WTC11 (cell line): ENCODE results near the gene FAM25A. TPM values are rescaled to one million over a fixed set of nuclear protein-coding genes. Genes with fewer than 3 reads are reported as not detected.
"Not testable (repeated sequence)": the region's sequence is repeated elsewhere in the genome, so short reads cannot be mapped to it uniquely, and the experiment has no call there.

Experiments
- ATAC-seq: fragments of 200-7000 bp; cut with Tn5 transposase; 2 replicates; pipeline ENCODE4 v1.10.0; 2021; ENCODE audit warnings: mild to moderate bottlenecking, moderate library complexity
- CTCF ChIA-PET: fragments of 300-600 bp; sonication (Branson Sonifier 250); formaldehyde crosslinking; loops from one replicate; lab custom pipeline; 2021; ENCODE audit warnings: antibody characterized with exemption; lab: Charles Lee
- POLR2A ChIA-PET: fragments of 350-600 bp; sonication (Branson Sonifier 250); formaldehyde crosslinking; loops from one replicate; lab custom pipeline; 2021; ENCODE audit warnings: antibody characterized with exemption; lab: Charles Lee
- DNase-seq: peaks from one replicate; pipeline ENCODE4 v3.0.0; 2021; ENCODE audit warnings: low spot score
- H3K27ac Mint-ChIP-seq: 2 replicates; pipeline ENCODE4 v1.8.0; 2021; ENCODE audit warnings: mixed read lengths
- H3K27me3 Mint-ChIP-seq: 2 replicates; pipeline ENCODE4 v1.8.0; 2021; ENCODE audit warnings: low read depth, mild to moderate bottlenecking, moderate library complexity, mixed read lengths
- H3K36me3 Mint-ChIP-seq: 2 replicates; pipeline ENCODE4 v1.8.0; 2021; ENCODE audit warnings: mixed read lengths
- H3K4me1 Mint-ChIP-seq: 2 replicates; pipeline ENCODE4 v1.8.0; 2022; ENCODE audit warnings: mixed read lengths
- H3K4me3 Mint-ChIP-seq: 2 replicates; pipeline ENCODE4 v1.8.0; 2021; ENCODE audit warnings: mild to moderate bottlenecking, moderate library complexity, mixed read lengths
- H3K9me3 Mint-ChIP-seq: 2 replicates; pipeline ENCODE4 v1.8.0; 2021; ENCODE audit warnings: mixed read lengths
- CREB1 ChIP-seq: sonication (generic); formaldehyde crosslinking; IDR thresholded peaks from 2 replicates; pipeline ENCODE4 v1.8.0; 2023; ENCODE audit warnings: mild to moderate bottlenecking, missing genetic modification reagents
- MAX ChIP-seq: sonication (generic); formaldehyde crosslinking; IDR thresholded peaks from 2 replicates; pipeline ENCODE4 v1.8.0; 2022; ENCODE audit warnings: mild to moderate bottlenecking, missing genetic modification reagents
- NR3C1 ChIP-seq: sonication (generic); formaldehyde crosslinking; conservative IDR thresholded peaks from 2 replicates; pipeline ENCODE4 v1.8.1; 2023; ENCODE audit warnings: low read depth, mild to moderate bottlenecking, missing genetic modification reagents
- RELA ChIP-seq: sonication (generic); formaldehyde crosslinking; IDR thresholded peaks from 2 replicates; pipeline ENCODE4 v1.8.1; 2022; ENCODE audit warnings: missing genetic modification reagents, mild to moderate bottlenecking, borderline replicate concordance
- TCF7 ChIP-seq: sonication (generic); formaldehyde crosslinking; IDR thresholded peaks from 2 replicates; pipeline ENCODE4 v1.8.0; 2022; ENCODE audit warnings: mild to moderate bottlenecking, low read depth, missing genetic modification reagents, moderate library complexity
- TEAD1 ChIP-seq: sonication (generic); formaldehyde crosslinking; IDR thresholded peaks from 2 replicates; pipeline ENCODE4 v1.8.0; 2022; ENCODE audit warnings: mild to moderate bottlenecking, missing genetic modification reagents
- ZNF396 ChIP-seq: fragments of 250-450 bp; sonication (Bioruptor Pico); IDR thresholded peaks from 2 replicates; pipeline ENCODE4 v1.8.0; 2021; ENCODE audit warnings: mild to moderate bottlenecking, moderate library complexity, borderline replicate concordance
- total RNA-seq: library from RNA; stranded (reverse); gene quantifications from 3 replicates; pipeline ENCODE4 v1.2.3, GENCODE V29; 2021
- TF ChIP-seq, protein P1 (sequence below): sonication (generic); formaldehyde crosslinking; IDR thresholded peaks from 2 replicates; pipeline ENCODE4 v1.8.1; 2023; ENCODE audit warnings: mild to moderate bottlenecking, missing genetic modification reagents, moderate library complexity
- TF ChIP-seq, protein P2 (sequence below): fragments of 250-450 bp; sonication (Bioruptor Pico); IDR thresholded peaks from 2 replicates; pipeline ENCODE4 v2.1.2; 2022; ENCODE audit warnings: mild to moderate bottlenecking, moderate library complexity
- TF ChIP-seq, protein P3 (sequence below): sonication (generic); formaldehyde crosslinking; IDR thresholded peaks from 2 replicates; pipeline ENCODE4 v1.8.1; 2023; ENCODE audit warnings: mild to moderate bottlenecking, missing genetic modification reagents
- TF ChIP-seq, protein P4 (sequence below): sonication (generic); formaldehyde crosslinking; IDR thresholded peaks from 2 replicates; pipeline ENCODE4 v1.8.0; 2022; ENCODE audit warnings: mild to moderate bottlenecking, missing genetic modification reagents
- TF ChIP-seq, protein P5 (sequence below): fragments of 250-450 bp; sonication (Bioruptor Pico); IDR thresholded peaks from 2 replicates; pipeline ENCODE4 v1.9.0; 2021; ENCODE audit warnings: mild to moderate bottlenecking

Gene FAM25A
- total RNA-seq, 1 experiment from 2014 or later, result not detected

DNA sequence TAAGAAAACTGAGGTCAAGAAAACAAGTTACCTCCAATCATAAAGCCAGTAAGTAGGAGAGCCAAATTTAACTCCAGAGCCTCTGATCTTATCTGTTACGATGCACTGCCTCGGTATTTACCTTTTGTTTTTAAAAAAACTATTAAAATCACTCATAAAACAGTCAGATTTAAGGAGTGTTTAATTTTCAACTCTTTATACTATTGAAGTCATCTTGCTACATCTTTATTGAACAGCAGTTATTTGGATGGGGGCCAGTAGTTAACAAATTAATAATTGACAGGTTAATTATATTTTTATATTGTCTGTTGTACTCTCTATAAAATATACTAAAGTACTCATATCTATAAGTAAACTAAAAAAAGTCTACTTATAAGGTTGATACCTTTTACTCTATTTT, 27.2 kb upstream of the FAM25A start:
- Mint-ChIP-seq H3K27me3 (no peaks in the 10 kb centered on the region; the same call in 1 of the 2 replicates), H3K4me1 (peaks cover 6% of the 10 kb centered on the region; the same call in 1 of the 2 replicates), H3K36me3 (no peaks in the 10 kb centered on the region), H3K9me3 (no peaks in the 10 kb centered on the region), H3K4me3 (no peak overlapping the region), H3K27ac (no peak overlapping the region)
- ATAC-seq (no peak), DNase-seq (no peak)
- POLR2A ChIA-PET, result no interaction called here
- TF ChIP-seq, protein P1, sequence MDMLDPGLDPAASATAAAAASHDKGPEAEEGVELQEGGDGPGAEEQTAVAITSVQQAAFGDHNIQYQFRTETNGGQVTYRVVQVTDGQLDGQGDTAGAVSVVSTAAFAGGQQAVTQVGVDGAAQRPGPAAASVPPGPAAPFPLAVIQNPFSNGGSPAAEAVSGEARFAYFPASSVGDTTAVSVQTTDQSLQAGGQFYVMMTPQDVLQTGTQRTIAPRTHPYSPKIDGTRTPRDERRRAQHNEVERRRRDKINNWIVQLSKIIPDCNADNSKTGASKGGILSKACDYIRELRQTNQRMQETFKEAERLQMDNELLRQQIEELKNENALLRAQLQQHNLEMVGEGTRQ (CRISPR knock-in tag), result no peak
- TF ChIP-seq, protein P2, sequence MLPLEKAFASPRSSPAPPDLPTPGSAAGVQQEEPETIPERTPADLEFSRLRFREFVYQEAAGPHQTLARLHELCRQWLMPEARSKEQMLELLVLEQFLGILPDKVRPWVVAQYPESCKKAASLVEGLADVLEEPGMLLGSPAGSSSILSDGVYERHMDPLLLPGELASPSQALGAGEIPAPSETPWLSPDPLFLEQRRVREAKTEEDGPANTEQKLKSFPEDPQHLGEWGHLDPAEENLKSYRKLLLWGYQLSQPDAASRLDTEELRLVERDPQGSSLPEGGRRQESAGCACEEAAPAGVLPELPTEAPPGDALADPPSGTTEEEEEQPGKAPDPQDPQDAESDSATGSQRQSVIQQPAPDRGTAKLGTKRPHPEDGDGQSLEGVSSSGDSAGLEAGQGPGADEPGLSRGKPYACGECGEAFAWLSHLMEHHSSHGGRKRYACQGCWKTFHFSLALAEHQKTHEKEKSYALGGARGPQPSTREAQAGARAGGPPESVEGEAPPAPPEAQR (CRISPR knock-in tag), result no peak
- CTCF ChIA-PET, result no interaction called here

- ATAC-seq, DNase-seq, H3K36me3 Mint-ChIP-seq, CTCF ChIA-PET, H3K27ac Mint-ChIP-seq, H3K4me3 Mint-ChIP-seq, H3K27me3 Mint-ChIP-seq, H3K4me1 Mint-ChIP-seq, H3K9me3 Mint-ChIP-seq: not testable (repeated sequence)
- POLR2A ChIA-PET, result interaction anchor here (0.6 kb wide), 1 partner anchor 11 kb away, joined by 3 read pairs; no protein-coding TSS in a partner anchor
These were observed 20.2 kb upstream of the FAM25A start for GRCh38 chr10:86999802-87000403.

DNA sequence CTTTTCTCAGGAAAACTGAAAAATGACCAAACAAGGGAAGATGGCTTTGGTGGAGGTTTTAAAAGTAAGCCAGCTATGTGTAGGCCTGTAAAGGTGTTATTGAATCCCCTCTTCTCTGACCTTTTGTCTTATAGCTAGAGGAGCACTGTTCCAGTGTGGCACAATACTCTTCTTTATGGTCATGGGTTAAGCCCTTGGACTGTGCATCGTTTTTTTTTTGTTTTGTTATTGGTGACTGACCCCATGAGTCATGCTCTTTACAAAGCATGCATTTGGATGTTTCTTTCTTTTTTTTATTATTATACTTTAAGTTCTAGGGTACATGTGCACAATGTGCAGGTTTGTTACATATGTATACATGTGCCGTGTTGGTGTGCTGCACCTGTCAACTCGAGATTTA, 19.6 kb upstream of the FAM25A start:
- ATAC-seq (no peak), DNase-seq (no peak)
- ChIA-PET CTCF (interaction anchor here (0.6 kb wide), 1 partner anchor 55 kb away, joined by 3 read pairs; no protein-coding TSS in a partner anchor), POLR2A (no interaction called here)
- Mint-ChIP-seq H3K27ac (no peak overlapping the region), H3K9me3 (no peaks in the 10 kb centered on the region), H3K27me3 (no peaks in the 10 kb centered on the region), H3K36me3 (no peaks in the 10 kb centered on the region), H3K4me1 (no peaks in the 10 kb centered on the region), H3K4me3 (no peak overlapping the region)
- TF ChIP-seq, protein P3, sequence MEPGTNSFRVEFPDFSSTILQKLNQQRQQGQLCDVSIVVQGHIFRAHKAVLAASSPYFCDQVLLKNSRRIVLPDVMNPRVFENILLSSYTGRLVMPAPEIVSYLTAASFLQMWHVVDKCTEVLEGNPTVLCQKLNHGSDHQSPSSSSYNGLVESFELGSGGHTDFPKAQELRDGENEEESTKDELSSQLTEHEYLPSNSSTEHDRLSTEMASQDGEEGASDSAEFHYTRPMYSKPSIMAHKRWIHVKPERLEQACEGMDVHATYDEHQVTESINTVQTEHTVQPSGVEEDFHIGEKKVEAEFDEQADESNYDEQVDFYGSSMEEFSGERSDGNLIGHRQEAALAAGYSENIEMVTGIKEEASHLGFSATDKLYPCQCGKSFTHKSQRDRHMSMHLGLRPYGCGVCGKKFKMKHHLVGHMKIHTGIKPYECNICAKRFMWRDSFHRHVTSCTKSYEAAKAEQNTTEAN (CRISPR knock-in tag), result no peak
- TF ChIP-seq TEAD1 (CRISPR knock-in tag) (no peak), NR3C1 (CRISPR knock-in tag) (no peak), TCF7 (CRISPR knock-in tag) (no peak), ZNF396 (CRISPR knock-in tag) (no peak), MAX (CRISPR knock-in tag) (no peak), RELA (CRISPR knock-in tag) (no peak), CREB1 (CRISPR knock-in tag) (no peak)
- TF ChIP-seq, protein P4, sequence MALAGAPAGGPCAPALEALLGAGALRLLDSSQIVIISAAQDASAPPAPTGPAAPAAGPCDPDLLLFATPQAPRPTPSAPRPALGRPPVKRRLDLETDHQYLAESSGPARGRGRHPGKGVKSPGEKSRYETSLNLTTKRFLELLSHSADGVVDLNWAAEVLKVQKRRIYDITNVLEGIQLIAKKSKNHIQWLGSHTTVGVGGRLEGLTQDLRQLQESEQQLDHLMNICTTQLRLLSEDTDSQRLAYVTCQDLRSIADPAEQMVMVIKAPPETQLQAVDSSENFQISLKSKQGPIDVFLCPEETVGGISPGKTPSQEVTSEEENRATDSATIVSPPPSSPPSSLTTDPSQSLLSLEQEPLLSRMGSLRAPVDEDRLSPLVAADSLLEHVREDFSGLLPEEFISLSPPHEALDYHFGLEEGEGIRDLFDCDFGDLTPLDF (CRISPR knock-in tag), result no peak
- TF ChIP-seq, protein P5, sequence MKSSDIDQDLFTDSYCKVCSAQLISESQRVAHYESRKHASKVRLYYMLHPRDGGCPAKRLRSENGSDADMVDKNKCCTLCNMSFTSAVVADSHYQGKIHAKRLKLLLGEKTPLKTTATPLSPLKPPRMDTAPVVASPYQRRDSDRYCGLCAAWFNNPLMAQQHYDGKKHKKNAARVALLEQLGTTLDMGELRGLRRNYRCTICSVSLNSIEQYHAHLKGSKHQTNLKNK, result no peak

- POLR2A ChIA-PET, result not testable (repeated sequence)
These were observed 13.0 kb upstream of the FAM25A start for GRCh38 chr10:87007124-87007523.

GRCh38 chr10:87007674-87008073, 12.4 kb upstream of the FAM25A start:
- DNase-seq, H3K36me3 Mint-ChIP-seq, H3K9me3 Mint-ChIP-seq, ATAC-seq, H3K4me1 Mint-ChIP-seq, POLR2A ChIA-PET, H3K27ac Mint-ChIP-seq, H3K4me3 Mint-ChIP-seq, H3K27me3 Mint-ChIP-seq, CTCF ChIA-PET: not testable (repeated sequence)

More at GRCh38 chr10:87007124-87007523, 13.0 kb upstream of the FAM25A start:
- ATAC-seq, H3K9me3 Mint-ChIP-seq, DNase-seq, CTCF ChIA-PET, H3K36me3 Mint-ChIP-seq, H3K27me3 Mint-ChIP-seq, H3K27ac Mint-ChIP-seq, H3K4me3 Mint-ChIP-seq, H3K4me1 Mint-ChIP-seq: not testable (repeated sequence)

- H3K27ac Mint-ChIP-seq, H3K4me3 Mint-ChIP-seq, H3K9me3 Mint-ChIP-seq, POLR2A ChIA-PET, ATAC-seq, H3K36me3 Mint-ChIP-seq, CTCF ChIA-PET, H3K4me1 Mint-ChIP-seq, DNase-seq, H3K27me3 Mint-ChIP-seq: not testable (repeated sequence)
These were observed 11.8 kb upstream of the FAM25A start for GRCh38 chr10:87008303-87008702.

GRCh38 chr10:87009134-87009696, 10.9 kb upstream of the FAM25A start:
- ATAC-seq, H3K9me3 Mint-ChIP-seq, H3K36me3 Mint-ChIP-seq, POLR2A ChIA-PET, H3K4me3 Mint-ChIP-seq, DNase-seq, H3K27ac Mint-ChIP-seq, H3K27me3 Mint-ChIP-seq, H3K4me1 Mint-ChIP-seq, CTCF ChIA-PET: not testable (repeated sequence)
